Measurements from ENCODE around the gene DSTYK.
"Not testable (repeated sequence)": the region's sequence is repeated elsewhere in the genome, so short reads cannot be mapped to it uniquely, and the experiment has no call there.

DSTYK gene

GRCh38 chr1:205186191-205186590, 25.3 kb downstream of the DSTYK start:
- no peaks in the 10 kb centered on the region for H3K4me1 ChIP-seq (ENCODE audit: insufficient read depth, poor library complexity, severe bottlenecking)
- no peaks in the 10 kb centered on the region for H3K27me3 ChIP-seq (ENCODE audit: insufficient read depth, poor library complexity, severe bottlenecking)
- TF ChIP-seq, protein P1, sequence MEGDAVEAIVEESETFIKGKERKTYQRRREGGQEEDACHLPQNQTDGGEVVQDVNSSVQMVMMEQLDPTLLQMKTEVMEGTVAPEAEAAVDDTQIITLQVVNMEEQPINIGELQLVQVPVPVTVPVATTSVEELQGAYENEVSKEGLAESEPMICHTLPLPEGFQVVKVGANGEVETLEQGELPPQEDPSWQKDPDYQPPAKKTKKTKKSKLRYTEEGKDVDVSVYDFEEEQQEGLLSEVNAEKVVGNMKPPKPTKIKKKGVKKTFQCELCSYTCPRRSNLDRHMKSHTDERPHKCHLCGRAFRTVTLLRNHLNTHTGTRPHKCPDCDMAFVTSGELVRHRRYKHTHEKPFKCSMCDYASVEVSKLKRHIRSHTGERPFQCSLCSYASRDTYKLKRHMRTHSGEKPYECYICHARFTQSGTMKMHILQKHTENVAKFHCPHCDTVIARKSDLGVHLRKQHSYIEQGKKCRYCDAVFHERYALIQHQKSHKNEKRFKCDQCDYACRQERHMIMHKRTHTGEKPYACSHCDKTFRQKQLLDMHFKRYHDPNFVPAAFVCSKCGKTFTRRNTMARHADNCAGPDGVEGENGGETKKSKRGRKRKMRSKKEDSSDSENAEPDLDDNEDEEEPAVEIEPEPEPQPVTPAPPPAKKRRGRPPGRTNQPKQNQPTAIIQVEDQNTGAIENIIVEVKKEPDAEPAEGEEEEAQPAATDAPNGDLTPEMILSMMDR (IDR thresholded peaks at IDR 0.05; ENCODE audit: poor library complexity, severe bottlenecking), result no peak
- H3K27ac ChIP-seq (ENCODE audit: poor library complexity, severe bottlenecking), result no peak overlapping the region
- DNase-seq (ENCODE audit: low spot score), result no peak
- ATAC-seq (ENCODE audit: low read depth), result no peak
- H3K9me3 ChIP-seq (ENCODE audit: severe bottlenecking), result no peaks in the 10 kb centered on the region
- no peaks in the 10 kb centered on the region for H3K36me3 ChIP-seq (ENCODE audit: low read depth)
- no peak overlapping the region for H3K4me3 ChIP-seq (ENCODE audit: severe bottlenecking)

GRCh38 chr1:205183676-205184335, 27.7 kb downstream of the DSTYK start:
- no peak overlapping the region for H3K27ac ChIP-seq (ENCODE audit: poor library complexity, severe bottlenecking)
- no peak overlapping the region for H3K4me3 ChIP-seq (ENCODE audit: severe bottlenecking)
- no peak for ATAC-seq (ENCODE audit: low read depth)
- DNase-seq (ENCODE audit: low spot score), result no peak
- H3K36me3 ChIP-seq (ENCODE audit: low read depth), result no peaks in the 10 kb centered on the region
- H3K27me3 ChIP-seq (ENCODE audit: insufficient read depth, poor library complexity, severe bottlenecking), result no peaks in the 10 kb centered on the region
- H3K9me3 ChIP-seq (ENCODE audit: severe bottlenecking), result no peaks in the 10 kb centered on the region
- no peaks in the 10 kb centered on the region for H3K4me1 ChIP-seq (ENCODE audit: insufficient read depth, poor library complexity, severe bottlenecking)
- TF ChIP-seq, protein P1 (IDR thresholded peaks at IDR 0.05; ENCODE audit: poor library complexity, severe bottlenecking), result no peak

DNA sequence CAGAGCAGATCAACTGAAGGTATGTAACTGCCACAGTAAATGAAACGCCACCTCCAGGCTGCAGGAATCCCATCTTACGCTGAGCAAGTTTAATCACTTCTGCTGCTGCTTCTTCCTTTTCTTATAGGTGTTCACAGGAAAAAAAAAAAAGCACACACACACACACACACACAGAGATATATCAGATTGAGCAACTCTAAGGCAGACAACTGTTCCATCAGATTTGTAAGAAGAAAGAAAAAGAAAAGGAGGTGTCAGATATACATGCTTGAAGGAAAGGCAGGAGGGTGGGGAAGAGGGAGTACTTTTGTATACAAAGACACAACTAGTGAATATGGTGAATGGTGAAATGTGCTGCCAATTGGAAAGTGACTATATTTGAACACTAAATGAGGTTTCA, 28.6 kb downstream of the DSTYK start:
- no peaks in the 10 kb centered on the region for H3K9me3 ChIP-seq (ENCODE audit: severe bottlenecking)
- DNase-seq (ENCODE audit: low spot score) (no peak), ATAC-seq (ENCODE audit: low read depth) (no peak)
- TF ChIP-seq, protein P1 (IDR thresholded peaks at IDR 0.05; ENCODE audit: poor library complexity, severe bottlenecking), result no peak
- H3K4me3 ChIP-seq (ENCODE audit: severe bottlenecking), result no peak overlapping the region
- H3K27me3 ChIP-seq (ENCODE audit: insufficient read depth, poor library complexity, severe bottlenecking), result no peaks in the 10 kb centered on the region
- H3K4me1 ChIP-seq (ENCODE audit: insufficient read depth, poor library complexity, severe bottlenecking), result no peaks in the 10 kb centered on the region
- H3K27ac ChIP-seq (ENCODE audit: poor library complexity, severe bottlenecking), result no peak overlapping the region
- no peaks in the 10 kb centered on the region for H3K36me3 ChIP-seq (ENCODE audit: low read depth)

DNA sequence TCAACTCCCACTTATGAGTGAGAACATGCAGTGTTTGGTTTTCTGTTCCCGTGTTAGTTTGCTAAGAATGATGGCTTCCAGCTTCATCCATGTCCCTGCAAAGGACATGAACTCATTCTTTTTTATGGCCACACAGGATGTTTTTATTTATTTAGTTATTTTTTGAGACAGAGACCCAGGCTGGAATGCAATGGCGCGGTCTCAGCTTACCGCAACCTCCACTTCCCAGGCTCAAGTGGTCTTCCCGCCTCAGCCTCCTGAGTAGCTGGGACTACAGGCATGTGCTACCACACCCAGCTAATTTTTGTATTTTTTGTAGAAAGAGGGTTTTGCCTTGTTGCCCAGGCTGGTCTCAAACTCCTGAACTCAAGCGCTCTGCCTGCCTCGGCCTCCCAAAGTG, 31.2 kb downstream of the DSTYK start:
- not testable (repeated sequence) for H3K36me3 ChIP-seq (ENCODE audit: low read depth); H3K27me3 ChIP-seq (ENCODE audit: insufficient read depth, poor library complexity, severe bottlenecking); ATAC-seq (ENCODE audit: low read depth); H3K4me1 ChIP-seq (ENCODE audit: insufficient read depth, poor library complexity, severe bottlenecking); H3K27ac ChIP-seq (ENCODE audit: poor library complexity, severe bottlenecking); H3K9me3 ChIP-seq (ENCODE audit: severe bottlenecking); DNase-seq (ENCODE audit: low spot score); H3K4me3 ChIP-seq (ENCODE audit: severe bottlenecking)

GRCh38 chr1:205179842-205180241, 31.7 kb downstream of the DSTYK start:
- no peaks in the 10 kb centered on the region for H3K9me3 ChIP-seq (ENCODE audit: severe bottlenecking)
- ATAC-seq (ENCODE audit: low read depth), result no peak

More at GRCh38 chr1:205179842-205180241, 31.7 kb downstream of the DSTYK start:
- DNase-seq (ENCODE audit: low spot score), result no peak
- H3K4me1 ChIP-seq (ENCODE audit: insufficient read depth, poor library complexity, severe bottlenecking), result peaks cover 13% of the 10 kb centered on the region
- TF ChIP-seq, protein P1 (IDR thresholded peaks at IDR 0.05; ENCODE audit: poor library complexity, severe bottlenecking), result no peak
- peaks cover 5% of the 10 kb centered on the region; the same call in 1 of the 2 replicates for H3K36me3 ChIP-seq (ENCODE audit: low read depth)
- no peak overlapping the region for H3K27ac ChIP-seq (ENCODE audit: poor library complexity, severe bottlenecking)
- H3K4me3 ChIP-seq (ENCODE audit: severe bottlenecking), result no peak overlapping the region
- no peaks in the 10 kb centered on the region for H3K27me3 ChIP-seq (ENCODE audit: insufficient read depth, poor library complexity, severe bottlenecking)

Measured in RWPE2 (cell line).